IPS DF 4.7 (cell line): ENCODE results near the gene TBC1D4.

Experiments
- DNase-seq: peaks from one replicate; pipeline ENCODE4 v3.0.0-alpha.2; 2013; ENCODE audit warnings: low spot score; ENCODE audit errors: extremely low read depth

TBC1D4 gene

DNA sequence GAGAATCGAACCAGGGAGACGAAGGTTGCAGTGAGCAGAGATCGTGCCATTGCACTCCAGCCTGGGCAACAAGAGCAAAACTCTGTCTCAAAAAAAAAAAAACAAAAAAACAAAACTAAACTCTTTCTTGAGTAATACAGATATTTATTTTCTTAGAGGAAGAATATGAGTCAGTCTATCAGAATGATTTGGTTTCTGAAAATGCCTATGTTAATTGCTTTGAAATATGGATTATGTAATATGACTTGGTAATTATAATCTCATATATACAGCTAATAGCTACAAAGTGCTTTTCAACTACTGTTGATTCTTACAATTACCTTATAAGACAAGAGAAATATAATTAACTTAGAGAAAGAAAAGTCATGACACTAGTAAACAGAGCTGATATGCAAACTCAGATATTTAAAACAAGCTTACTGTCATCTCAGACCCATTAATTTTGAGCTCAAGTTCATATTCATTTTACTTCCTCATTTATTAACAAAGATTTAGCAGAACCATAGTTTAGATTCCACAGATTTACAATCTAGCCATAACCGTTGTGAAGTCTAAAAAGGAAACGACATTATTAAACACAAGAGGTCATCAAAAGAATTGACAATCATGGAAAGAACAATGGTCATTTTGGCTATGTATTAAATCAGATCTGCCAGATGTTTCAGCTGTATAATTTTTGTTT lies 88.0 kb downstream of the TBC1D4 start:
- no peak for DNase-seq

DNA sequence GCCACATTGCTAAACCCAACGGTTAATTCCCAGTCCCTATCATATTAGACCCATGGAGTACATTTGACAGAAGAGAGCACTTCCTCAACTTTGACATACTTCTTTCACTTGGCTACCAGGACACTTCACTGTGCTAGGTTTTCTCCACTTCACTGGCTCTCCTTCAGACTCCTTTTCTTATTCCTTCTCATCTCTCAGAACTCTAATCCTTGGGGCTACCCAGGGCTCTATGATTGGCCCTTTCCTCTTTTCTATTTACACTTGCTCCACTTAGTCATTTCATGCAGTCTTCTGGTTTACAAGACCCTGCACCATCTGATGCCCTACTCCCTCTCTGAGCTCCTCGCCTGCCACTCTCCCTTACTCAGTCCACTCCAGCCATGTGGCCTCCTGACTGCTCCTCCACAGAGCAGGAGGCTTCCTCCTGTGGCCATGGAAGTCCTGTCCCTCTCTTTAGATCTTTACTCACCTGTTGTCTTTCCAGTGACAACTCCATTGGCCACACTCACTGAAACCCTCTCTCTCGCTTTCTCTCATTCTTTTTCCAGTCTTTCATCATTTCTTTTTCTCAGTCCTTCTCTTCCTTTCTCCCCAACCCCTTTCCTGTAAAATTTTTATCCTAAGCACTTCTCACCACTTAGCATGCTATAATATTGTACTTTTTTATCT lies 90.4 kb downstream of the TBC1D4 start:
- DNase-seq, result no peak

DNA sequence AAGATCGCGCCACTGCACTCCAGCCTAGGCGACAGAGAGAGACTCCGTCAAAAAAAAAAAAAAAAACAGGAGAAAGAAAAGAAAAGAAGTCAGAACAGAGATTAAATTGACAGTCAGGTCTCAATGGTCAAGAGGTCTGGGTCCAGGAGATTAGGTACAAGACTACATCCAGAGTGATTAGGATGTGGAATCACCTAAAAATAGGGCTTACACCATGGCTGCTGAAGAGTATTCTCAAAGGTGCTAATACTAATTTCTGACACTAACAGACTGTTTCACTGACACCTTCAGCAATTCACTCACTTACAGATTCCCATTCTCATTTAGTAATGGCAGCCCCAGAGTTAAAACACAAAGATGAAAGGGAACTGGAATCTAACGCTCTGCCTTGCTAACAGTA lies 91.7 kb downstream of the TBC1D4 start:
- no peak for DNase-seq

DNA sequence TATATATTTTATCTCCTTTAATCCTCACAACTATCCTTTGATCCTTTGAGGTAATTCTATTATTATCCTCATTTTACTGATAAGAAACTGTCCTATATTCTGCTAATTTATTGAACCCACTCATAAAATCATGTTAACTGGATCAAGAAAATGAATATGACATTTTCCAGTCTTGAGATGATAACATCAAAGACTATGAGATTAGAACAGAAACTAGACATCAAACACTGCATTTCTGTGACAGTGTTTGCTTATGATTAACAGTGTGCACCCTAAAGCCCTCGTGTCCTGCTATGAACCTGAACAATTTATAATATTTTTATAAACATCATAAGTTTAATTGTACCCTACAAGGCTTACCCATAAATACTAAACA lies 96.3 kb downstream of the TBC1D4 start:
- DNase-seq, result no peak

DNA sequence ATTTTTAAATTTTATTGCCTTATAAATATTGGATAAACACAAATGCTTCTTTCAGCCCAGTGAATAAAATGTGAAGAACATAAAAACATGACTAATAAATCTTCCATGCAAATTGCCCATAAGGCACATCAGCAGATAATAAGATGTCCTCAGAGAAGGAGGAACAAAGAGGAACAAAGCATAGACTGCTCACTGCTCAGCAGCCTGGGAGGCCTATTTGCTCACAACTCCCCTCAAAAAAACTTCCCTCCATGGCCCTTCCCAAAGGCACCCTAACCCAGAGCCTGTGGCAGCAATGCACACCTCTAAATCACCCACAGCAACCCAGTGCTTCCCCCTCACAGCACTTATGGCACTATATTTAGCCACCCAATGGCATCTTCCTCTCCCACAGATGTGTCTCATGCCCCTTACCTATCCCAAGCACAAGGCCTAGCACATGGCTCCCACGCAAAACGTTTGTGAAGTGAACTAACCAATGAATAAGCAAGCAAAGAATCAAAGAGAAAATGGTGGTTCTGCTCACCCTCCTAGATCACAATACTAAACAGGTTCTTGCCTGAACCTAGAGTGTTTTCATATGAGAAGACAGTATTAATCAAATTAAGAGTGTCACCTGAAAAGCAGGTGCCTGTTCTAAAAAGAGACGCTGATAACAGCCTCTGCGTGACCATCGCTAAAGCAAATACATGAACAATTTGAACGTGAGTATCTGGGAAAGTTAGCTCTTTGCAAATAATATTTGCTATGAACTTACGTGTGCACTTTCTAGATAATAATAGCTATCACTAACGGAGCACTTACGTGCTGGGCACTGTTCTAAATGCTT lies 96.9 kb downstream of the TBC1D4 start:
- DNase-seq, result no peak

DNA sequence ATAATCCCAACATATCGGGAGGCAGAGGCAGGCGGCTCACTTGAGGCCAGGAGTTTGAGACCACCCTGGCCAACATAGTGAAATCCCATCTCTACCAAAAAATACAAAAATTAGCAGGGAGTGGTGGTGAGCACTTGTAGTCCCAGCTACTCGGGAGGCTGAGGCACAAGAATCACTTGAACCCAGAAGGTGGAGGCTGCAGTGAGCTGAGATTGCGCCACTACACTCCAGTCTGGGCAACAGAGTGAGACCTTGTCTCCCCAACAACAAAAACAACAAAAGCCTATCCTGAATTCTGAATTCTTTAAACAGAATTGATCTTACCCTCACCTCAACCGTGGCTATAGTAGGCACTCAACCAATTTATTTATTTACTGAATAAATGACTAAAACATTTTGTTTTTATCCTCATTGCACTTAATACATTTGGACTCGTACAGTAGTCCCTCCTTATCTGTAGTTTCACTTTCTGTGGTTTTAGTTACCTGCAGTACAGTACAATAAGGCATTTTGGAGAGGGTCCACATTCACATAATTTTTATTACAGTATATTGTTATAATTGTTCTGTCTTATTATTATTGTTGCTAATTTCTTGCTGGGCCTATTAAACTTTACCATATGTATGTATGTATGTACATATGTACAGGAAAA lies 98.8 kb downstream of the TBC1D4 start:
- DNase-seq, result no peak

DNA sequence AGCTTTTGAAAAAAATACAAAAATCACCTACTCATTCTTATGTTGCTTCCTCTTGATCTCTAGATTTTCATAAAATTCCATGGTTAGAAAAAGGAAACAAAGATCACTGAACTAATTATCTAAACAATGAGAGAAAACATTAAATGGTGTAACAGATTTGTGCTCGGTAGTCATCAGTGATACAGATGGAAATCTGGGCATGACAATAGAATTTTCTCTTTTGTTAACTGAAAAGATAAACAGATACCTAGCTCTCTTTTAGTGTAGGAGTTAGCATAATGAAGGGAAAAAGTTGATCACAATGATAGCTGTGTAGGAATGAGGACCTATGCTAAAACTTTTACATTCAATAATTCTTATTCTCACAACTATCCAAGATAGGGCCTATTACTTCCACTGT lies 103.7 kb downstream of the TBC1D4 start:
- no peak for DNase-seq

DNA sequence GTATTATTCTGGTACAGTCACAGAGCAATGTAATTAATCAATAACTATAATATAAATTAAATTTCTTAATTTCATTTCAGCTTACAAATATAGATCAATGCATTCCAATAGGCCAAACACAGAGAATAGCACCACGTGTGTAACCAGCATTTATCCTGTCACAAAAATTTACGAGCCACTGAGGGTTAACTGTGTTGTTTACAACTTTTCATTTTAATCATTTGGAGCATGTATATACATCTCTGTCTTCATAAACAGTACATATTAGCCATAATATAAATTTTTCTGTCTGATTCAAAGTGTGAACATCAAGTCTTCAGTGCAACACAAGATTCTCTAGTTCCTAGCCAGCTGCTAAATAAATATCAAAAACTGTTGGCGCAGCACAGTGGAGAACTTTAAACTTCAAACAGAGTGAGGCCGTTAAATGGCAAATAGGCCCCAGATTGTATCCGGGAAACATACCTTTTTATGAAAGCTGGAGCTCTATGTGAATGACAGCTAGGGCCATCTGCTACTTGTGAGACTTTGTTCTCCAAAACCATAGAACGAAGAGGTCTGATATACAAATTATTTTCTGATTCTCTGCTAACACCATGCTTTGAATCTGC lies 105.1 kb downstream of the TBC1D4 start:
- no peak for DNase-seq

DNA sequence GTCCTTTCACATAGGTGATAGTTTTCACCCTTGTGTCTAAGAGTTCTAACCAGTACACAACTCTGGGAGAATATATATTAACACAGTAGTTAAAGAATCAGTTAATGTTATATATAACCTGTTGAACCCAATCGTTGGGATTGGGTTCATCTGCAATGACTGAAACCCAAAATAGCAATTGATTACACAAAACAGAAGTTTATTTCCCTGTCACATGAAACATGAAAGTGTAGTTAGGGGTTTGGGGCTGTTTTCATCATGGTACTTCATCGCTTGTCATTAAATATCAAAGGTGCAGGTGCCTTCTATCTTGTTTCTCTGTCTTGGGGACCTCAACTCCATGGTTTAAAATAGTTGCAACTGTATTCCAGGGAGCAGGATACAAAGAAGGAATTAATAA lies 106.6 kb downstream of the TBC1D4 start:
- DNase-seq, result no peak

DNA sequence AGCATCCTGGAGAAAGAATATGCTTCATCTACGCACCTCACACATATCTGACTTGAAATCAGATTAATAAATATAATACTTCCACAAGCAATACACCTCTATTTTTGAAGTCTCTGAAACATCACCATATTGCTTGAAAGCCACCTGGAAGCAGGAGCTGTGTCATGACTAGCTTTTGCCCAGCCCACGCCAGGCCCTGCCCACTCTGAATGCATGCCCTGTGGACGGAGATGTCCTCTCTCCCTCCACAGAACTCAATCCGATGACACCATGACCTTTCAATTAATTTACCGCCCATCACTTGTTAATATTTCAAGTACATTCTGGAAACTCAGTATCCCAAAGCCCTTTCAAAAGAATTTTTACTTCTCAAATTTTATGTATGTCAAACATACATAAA lies 108.0 kb downstream of the TBC1D4 start:
- no peak for DNase-seq

DNA sequence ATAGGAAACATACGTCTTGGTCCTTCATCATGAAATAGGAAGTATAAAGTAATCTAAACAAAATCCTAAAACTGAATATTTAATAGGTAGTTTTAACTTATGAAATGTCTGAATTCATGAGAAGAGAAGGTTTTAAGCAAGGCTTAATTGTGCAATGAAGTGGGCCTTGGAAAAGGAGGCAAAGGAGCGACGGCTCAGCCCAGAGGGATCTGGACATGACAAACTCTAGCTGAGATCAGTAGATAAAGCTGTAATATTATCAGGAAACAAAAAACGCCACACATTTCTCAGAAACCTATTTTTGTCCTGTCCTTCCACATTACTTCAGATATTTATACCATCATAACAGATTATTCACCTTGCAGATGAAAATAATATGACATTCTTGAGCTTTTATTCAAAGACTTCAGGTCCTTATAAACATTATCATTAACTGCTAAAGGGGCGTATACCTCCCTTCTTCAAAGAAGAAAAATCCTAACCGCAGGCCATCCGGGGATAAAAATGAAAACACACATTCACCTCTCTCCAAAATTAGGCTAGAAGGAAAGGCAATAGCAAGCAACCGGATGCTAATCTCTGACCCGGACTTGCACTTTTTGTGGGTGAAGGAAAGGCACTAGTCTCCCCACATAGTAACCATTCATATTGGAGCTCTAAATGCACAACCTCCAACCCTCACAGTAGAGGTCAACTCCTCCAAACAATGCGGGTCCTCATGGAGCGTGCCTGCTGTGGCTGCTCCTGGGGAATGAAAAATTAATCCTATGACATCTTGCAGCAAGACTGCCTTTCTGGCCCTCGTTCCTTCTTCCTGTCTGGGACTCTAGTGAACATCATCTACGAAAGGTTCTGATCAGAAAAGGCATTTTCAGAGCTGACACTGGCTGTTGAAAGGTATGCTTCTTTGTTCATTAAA lies 108.8 kb downstream of the TBC1D4 start:
- no peak for DNase-seq

DNA sequence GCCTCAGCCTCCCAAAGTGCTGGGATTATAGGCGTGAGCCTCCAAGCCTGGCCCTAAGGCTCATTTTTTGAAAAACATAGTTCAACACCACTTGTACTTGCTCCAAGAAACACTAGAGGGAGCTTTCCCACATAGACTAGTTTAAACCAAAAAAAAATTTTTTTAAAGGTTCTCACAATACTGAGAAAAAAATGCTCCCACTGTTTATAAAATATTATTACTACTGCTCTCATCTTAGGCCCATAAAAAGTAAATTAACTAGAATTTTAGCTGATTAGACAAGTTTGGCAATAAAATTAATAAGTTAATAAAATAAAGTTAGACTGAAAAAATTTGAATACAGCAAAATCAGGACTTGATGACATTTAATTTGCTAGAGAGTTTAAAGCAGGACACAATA lies 109.5 kb downstream of the TBC1D4 start:
- no peak for DNase-seq

DNA sequence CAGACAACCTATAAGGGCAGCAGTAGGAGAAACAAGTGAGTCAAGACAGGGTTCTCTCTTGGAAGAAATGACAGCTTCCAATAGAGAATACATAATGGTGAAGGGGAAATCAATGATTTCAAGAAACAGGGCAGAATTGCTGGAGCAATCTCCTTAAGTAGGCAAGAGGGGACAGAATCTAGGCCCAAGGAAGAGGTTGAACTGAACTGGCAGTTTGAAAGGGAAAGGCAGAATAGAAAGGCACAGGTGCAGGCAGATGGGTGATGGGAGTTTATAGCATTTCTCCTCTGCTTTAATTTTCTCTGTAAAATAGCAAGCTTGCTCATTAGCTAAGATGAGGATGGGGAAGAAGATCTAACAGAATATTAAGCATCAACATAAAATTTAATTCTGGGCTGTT lies 110.8 kb downstream of the TBC1D4 start:
- no peak for DNase-seq

DNA sequence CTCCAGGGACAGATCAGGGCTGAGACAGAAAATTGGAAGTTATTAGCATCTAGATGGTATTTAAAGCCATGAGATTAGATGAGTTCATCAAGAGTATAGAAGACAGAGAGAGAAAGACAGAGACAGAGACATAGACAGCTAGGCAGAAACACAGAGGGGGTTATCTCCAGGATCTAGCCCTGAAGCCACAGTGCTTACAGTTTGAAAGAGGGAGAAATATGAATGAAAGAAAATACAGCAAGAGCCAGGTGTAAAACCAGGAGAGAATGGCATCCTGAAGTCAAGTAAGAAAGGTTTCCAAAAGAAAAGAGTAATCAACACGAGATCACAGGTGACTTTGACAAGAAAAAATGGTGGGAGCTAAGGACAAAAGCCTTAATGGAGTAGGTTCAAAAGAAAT lies 111.2 kb downstream of the TBC1D4 start:
- no peak for DNase-seq

DNA sequence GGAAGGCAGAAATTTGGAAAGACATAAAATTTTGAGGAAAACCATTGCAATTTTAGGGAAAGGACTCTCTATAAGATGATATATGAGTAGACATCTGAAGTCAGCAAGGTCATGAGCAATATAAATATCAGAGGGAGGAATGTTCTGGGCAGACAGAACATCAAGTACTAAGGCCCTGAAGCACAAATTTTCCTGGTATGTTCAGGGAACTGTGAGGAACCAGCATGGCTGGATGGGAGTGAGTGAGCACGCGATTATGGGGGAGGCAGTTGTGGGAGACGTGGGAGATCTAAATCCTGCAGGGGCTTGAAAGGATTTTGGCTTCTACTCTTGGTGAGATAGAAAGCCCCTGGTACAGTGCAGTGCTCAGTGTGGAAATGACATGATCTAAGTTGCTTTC lies 112.0 kb downstream of the TBC1D4 start:
- DNase-seq, result no peak

DNA sequence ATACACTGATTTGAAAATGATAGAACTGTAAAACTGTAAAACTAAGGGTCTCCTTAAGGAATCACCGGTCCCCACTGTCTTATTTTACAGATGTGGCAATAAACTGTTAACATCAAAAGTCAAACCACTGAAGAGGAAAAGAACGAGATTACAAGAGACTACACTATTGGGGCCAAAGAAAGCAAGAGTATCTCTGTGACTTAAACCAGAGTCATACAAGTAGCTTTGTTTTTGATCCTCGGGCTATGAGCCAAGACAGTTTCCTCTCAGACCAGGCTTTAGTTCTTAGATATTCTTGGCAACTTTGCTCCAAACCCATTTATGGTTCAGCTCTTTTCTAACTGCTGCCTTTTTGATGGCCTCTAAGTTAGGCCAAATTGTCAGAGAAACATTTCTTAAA lies 113.8 kb downstream of the TBC1D4 start:
- DNase-seq, result no peak

DNA sequence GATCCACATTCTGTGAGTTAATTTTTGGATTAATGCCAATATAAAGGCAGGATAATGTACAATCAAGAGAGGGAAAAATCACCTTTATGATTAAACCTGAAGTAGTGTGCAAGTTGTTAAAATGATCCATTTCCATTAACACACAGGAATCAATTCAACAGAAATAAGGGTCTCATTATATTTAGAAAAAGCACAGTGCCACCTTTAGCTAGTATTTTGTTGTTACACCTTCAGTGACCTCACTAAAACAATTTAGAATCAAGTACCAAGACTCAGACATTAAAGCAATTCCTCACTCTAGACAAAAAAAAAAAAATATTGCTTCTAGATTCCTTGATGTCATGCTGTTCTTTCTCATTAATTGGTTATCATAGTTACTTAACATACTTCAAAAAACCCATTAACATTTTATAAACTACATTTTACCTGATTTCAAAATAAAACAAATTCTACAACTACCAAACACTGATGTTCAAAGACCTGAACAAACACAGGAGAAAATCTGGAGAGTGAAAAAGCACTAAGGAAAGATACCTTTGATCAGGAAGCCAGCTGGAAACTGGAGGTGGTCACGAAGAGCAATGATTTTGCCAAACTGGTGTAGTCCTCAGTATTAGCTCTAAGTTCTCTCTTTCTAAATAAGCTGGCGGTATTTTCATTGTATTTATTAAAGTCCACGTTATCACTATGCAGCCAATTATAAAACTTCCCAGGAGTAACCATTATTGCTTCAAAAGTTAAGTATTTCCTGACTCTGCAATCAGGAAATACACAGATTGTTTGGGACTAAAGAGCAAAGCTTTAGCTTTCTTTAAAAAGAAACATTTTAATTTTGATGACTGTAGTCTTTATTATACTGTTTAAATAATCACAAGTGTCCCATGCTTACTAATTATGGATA lies 115.3 kb downstream of the TBC1D4 start:
- no peak for DNase-seq

DNA sequence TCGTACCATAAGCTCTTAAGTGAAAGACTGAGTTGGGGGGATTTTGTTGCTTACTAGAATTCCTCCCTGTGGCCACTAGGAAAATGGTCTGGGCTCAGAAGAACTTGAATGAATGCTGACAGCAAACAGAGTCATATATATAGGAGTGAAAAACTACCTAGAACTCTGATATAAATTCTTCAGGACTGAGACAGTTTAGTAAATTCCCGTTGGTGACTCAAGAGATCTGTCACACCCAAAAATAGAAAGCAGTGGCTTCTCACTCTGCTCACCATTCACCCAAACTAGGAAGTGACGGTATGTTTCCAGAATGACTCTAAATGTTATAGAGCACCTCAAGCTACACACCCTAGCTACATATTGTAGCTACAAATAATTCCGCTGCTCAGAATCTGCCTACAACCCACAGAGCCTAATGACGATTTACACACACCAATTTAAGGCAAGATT lies 116.2 kb downstream of the TBC1D4 start:
- no peak for DNase-seq

DNA sequence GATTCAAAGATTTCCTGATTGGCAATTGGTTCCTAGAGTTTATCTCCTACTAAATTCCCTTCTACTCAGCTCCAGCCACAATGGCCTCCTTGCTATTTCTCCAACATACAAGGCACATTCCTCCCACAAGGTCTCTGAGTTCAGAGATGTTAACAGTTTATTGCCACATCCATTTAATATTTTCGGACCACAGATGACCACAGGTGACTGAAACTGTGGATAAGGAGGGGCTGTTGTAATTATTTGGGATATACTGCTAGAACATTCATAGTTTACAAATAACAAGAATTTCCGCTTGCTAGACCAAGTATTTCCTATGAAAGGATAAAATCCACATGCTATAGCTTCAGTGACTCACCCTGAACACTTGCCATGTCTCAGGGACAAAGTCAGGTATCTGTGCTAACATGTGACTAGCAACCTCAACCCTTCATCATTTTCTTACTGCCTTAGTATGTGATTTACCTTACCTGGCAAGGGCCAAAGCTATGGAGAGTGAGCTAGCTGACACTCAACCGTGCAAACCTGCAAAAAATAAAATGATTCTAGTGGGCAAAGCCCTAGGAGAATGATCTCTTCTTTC lies 117.7 kb downstream of the TBC1D4 start:
- DNase-seq, result no peak
